K562 (cell line): Measurements from ENCODE around the gene DIP2C. TPM values are rescaled to one million over a fixed set of nuclear protein-coding genes. Genes with fewer than 3 reads are reported as not detected.

Source experiments
- ATAC-seq: fragments of 200-7000 bp; cut with Tn5 transposase; 3 replicates; pipeline ENCODE4 v1.9.1; 2020; ENCODE audit warnings: moderate library complexity
- BruUV-seq: library from RNA; stranded (reverse); fragments of 400-500 nt; replicated peaks from 2 replicates; lab custom pipeline; 2021; lab: Mats Ljungman, UMichigan
- CTCF ChIA-PET: fragments of 300-600 bp; formaldehyde crosslinking; extraction: SDS; loops from one replicate; lab custom pipeline; 2021; ENCODE audit warnings: low intra/inter-chr PET ratio; lab: Yijun Ruan, JAX
- POLR2A ChIA-PET: fragments of 300-600, 350-650 bp; sonication (Branson Sonifier 250); formaldehyde crosslinking; extraction: SDS; loops from one replicate; lab custom pipeline; 2021; ENCODE audit warnings: antibody characterized with exemption, inconsistent platforms; lab: Yijun Ruan, JAX
- DNase-seq, 4 experiments: peaks; one replicate each; pipeline versions ENCODE4 v3.0.0 to v3.0.0-alpha.2; 2011 to 2018; ENCODE audit warnings: low spot score in 3 of 4, mixed read lengths in 3 of 4; ENCODE audit errors: extremely low read depth in 1 of 4
- FAIRE-seq: peaks from 2 replicates; lab custom pipeline; 2011; peaks lifted over from hg19 to GRCh38; lab: Jason Lieb, UNC
- H2AFZ ChIP-seq: 2 replicates; pipeline ENCODE4 v1.6.0; 2011; ENCODE audit warnings: low read depth, low read length, control low read depth, inconsistent platforms
- H3K27ac ChIP-seq: fragments of 200-600 bp; 3 replicates; pipeline ENCODE4 v1.8.0; 2011; ENCODE audit warnings: low read depth, mild to moderate bottlenecking, control low read depth, inconsistent platforms, low read length, moderate library complexity, mixed read lengths; ENCODE audit errors: extremely low read depth
- H3K27me3 ChIP-seq, 2 experiments: fragments of 300-600 bp in 1 of 2; 2 replicates in 1 of 2; 3 replicates in 1 of 2; pipeline versions ENCODE4 v1.6.0 to v1.8.0; 2011; ENCODE audit warnings: inconsistent platforms in 2 of 2, low read length in 2 of 2, mild to moderate bottlenecking in 1 of 2, mixed read lengths in 1 of 2, moderate library complexity in 1 of 2; ENCODE audit not compliant: control insufficient read depth in 2 of 2, insufficient read depth in 2 of 2
- H3K36me3 ChIP-seq: fragments of 300-600 bp; 3 replicates; pipeline ENCODE4 v1.8.0; 2011; ENCODE audit warnings: mild to moderate bottlenecking, low read length, inconsistent platforms; ENCODE audit not compliant: control insufficient read depth, insufficient read depth
- H3K4me1 ChIP-seq, 2 experiments: fragments of 200-600 bp in 1 of 2; replicated peaks in 1 of 2; 2 replicates in 1 of 2; 3 replicates in 1 of 2; pipeline versions ENCODE4 v1.5.1 to v1.8.0; 2011; ENCODE audit warnings: inconsistent platforms in 2 of 2, low read length in 2 of 2, mild to moderate bottlenecking in 1 of 2, mixed read lengths in 1 of 2, moderate library complexity in 1 of 2; ENCODE audit not compliant: control insufficient read depth in 2 of 2, insufficient read depth in 2 of 2
- H3K4me2 ChIP-seq: 2 replicates; pipeline ENCODE4 v1.6.1; 2011; ENCODE audit warnings: low read length, control low read depth, inconsistent platforms, mixed read lengths; ENCODE audit not compliant: insufficient read depth
- H3K4me3 ChIP-seq: fragments of 200-600 bp; sonication (generic), shearing (Covaris generic); 2 replicates; pipeline ENCODE4 v1.5.1; 2016; ENCODE audit warnings: control low read depth, inconsistent platforms
- H3K79me2 ChIP-seq: fragments of 200-600 bp; 3 replicates; pipeline ENCODE4 v1.8.0; 2011; ENCODE audit warnings: low read length, inconsistent platforms; ENCODE audit not compliant: control insufficient read depth, insufficient read depth
- H3K9ac ChIP-seq, 2 experiments: 2 replicates each; pipeline versions ENCODE4 v1.6.0 to v1.6.1; 2011; ENCODE audit warnings: low read depth in 2 of 2, low read length in 2 of 2, control low read depth in 1 of 2, inconsistent platforms in 1 of 2, mild to moderate bottlenecking in 1 of 2, mixed read lengths in 1 of 2; ENCODE audit not compliant: insufficient read depth in 1 of 2
- H3K9me1 ChIP-seq: one replicate; pipeline ENCODE4 v1.6.0; 2011; ENCODE audit warnings: inconsistent platforms, mild to moderate bottlenecking, low read length, moderate library complexity; ENCODE audit not compliant: control insufficient read depth, insufficient read depth
- H3K9me3 ChIP-seq: replicated peaks from 2 replicates; pipeline ENCODE4 v1.5.1; 2011; ENCODE audit warnings: low read depth, low read length, inconsistent platforms; ENCODE audit not compliant: control insufficient read depth, insufficient read depth
- H4K20me1 ChIP-seq: replicated peaks from 2 replicates; pipeline ENCODE4 v1.6.1; 2011; ENCODE audit warnings: low read length, inconsistent platforms, mixed read lengths; ENCODE audit not compliant: control insufficient read depth, insufficient read depth
- EGR1 ChIP-seq: fragments of 450-650 bp; conservative IDR thresholded peaks from 2 replicates; pipeline ENCODE4 v1.6.1; 2017; ENCODE audit warnings: mild to moderate bottlenecking
- GATA2 ChIP-seq: sonication (generic); formaldehyde crosslinking; IDR thresholded peaks from 2 replicates; pipeline ENCODE4 v1.4.0; 2020; ENCODE audit warnings: mild to moderate bottlenecking, missing genetic modification reagents
- RAD51 ChIP-seq: fragments of 450-650 bp; IDR thresholded peaks from 2 replicates; pipeline ENCODE4 v1.7.1; 2016; ENCODE audit warnings: low read depth, mild to moderate bottlenecking, borderline replicate concordance
- WGBS: fragments of 100-300 bp; shearing (Covaris generic); methylation state at CpG from one replicate; pipeline ENCODE4 v1.1.6; 2016; ENCODE audit warnings: low coverage, mixed read lengths; ENCODE audit not compliant: insufficient coverage; ENCODE audit errors: missing lambda C conversion rate; 5-methylcytosine and 5-hydroxymethylcytosine counted together
- in situ Hi-C: fragments of 300-500 bp; cut with MboI; formaldehyde crosslinking; loops from 4 replicates; pipeline ENCODE4 v1.15.0; 2018; ENCODE audit warnings: inconsistent platforms, mixed read lengths
- intact Hi-C: fragments of 100-400 bp; cut with micrococcal nuclease; formaldehyde crosslinking; loops from 2 replicates; pipeline ENCODE4 v1.14.2; 2022
- polyA plus RNA-seq, 8 experiments: library from polyadenylated mRNA; depleted of rRNA in 4 of 8; stranded (reverse) in 5 of 8; unstranded in 3 of 8; fragments of >200 nt; fragmentation: Nextera tagmentation in 2 of 8; fragmentation: Illumina TruSeq in 1 of 8; extraction: Ambion mirVana in 2 of 8; extraction: Trizol in 1 of 8; gene quantifications; 2 replicates each; pipeline versions ENCODE4 v1.2.1 to v1.2.3, GENCODE V29; 2011 to 2014; ENCODE audit warnings: inconsistent platforms in 1 of 8, missing spikeins in 1 of 8
- total RNA-seq, 7 experiments: library from RNA; depleted of rRNA in 6 of 7; stranded (reverse); fragments of >200 nt in 6 of 7; fragmentation: Illumina TruSeq in 2 of 7; extraction: Trizol in 2 of 7; gene quantifications; 2 replicates each; pipeline versions ENCODE4 v1.2.1 to v1.2.3, GENCODE V29; 2011 to 2021; ENCODE audit warnings: low replicate concordance in 1 of 7
- TF ChIP-seq, protein P1 (sequence below): fragments of 450-650 bp; formaldehyde crosslinking; IDR thresholded peaks from 2 replicates; pipeline ENCODE4 v1.4.0; 2020; ENCODE audit warnings: mild to moderate bottlenecking, mixed read lengths

DIP2C gene
- total and polyA plus RNA-seq, 9 of the 15 experiments (the other 6 are each of a cell fraction or from before 2014, with no cell fraction given) = 0.01 TPM; not detected in 8

DNA sequence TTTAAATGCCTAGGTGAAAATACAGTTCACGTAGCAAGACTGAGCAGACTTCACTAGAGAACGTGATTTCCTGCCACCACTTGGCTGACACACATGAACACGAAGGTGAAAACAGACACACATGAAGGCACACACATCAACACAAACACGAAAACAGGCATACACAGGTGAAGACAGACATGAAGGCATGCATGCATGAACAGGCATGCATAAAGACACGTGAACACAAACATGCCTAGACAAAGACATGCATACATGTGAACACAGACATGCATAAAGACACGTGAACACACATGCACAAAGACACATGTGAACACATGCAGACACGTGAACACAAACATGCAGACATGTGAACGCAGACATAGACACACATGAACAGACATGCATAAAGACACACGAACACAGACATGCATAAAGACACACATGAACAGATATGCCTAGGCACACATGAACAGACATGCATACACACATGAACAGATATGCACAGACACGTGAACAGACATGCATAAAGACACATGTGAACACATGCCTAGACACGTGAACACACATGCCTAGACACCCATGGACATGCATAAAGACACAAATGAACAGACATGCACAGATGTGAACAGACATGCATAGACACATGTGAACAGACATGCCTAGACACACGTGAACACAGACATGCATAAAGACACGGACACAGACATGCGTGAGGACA lies 311.1 kb downstream of the DIP2C start:
- Histone ChIP-seq H4K20me1 (no peaks in the 10 kb centered on the region), H3K9me3 (no peaks in the 10 kb centered on the region; the same call in 1 of the 2 replicates), H3K9ac (no peak overlapping the region), H3K79me2 (no peaks in the 10 kb centered on the region), H3K27ac (no peak overlapping the region), H3K36me3 (no peaks in the 10 kb centered on the region), H3K27me3 (peaks cover 36 to 52% of the 10 kb centered on the region in 2 experiments), H3K4me2 (no peak overlapping the region), H3K4me3 (no peak overlapping the region), H3K4me1 (0 out of 5 replicates have a peak, but pooled peaks cover 0 to 2% of the 10 kb centered on the region in 2 experiments), H3K9me1 (no peaks in the 10 kb centered on the region), H2AFZ (no peak overlapping the region)
- no peak for FAIRE-seq
- intact Hi-C loops = no loop called here
- no TSS peak for BruUV-seq
- no peak for DNase-seq
- no peak for TF ChIP-seq GATA2 (CRISPR knock-in tag)
- ATAC-seq = no peak
- in situ Hi-C loops = no loop called here
- 0% methylated on average over 14 of the region's 14 CpGs for WGBS
- POLR2A ChIA-PET = no interaction called here
- CTCF ChIA-PET = no interaction called here

DNA sequence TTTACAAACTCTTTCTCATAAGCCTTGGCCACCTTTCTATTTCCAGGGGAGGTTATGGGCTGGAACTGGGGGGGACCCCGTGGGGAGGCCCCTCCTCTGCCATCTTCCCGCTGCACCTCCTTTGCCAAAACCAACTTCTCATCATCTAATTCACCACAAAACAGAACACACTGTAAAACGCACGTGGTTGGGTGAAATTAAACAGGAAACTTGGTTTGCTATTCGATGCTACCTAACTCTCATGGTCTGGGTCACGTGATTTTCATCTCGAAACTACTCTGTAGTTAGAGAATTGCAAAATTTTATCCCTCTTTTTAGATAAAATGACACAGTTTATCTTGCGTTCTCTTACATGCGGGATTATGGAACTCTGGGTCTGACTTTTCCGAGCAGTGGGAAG lies 312.2 kb downstream of the DIP2C start:
- WGBS = under 1% methylated on average over 10 of the region's 10 CpGs
- intact Hi-C loops = no loop called here
- Histone ChIP-seq H3K4me3 (no peak overlapping the region), H3K36me3 (no peaks in the 10 kb centered on the region), H3K4me2 (no peak overlapping the region), H3K4me1 (0 out of 5 replicates have a peak, but pooled peaks cover 0 to 2% of the 10 kb centered on the region in 2 experiments), H4K20me1 (no peaks in the 10 kb centered on the region), H3K9me1 (no peaks in the 10 kb centered on the region)
- no TSS peak for BruUV-seq
- POLR2A ChIA-PET = no interaction called here
- in situ Hi-C loops = no loop called here
- peak; percentile 47; the same call in 1 of the 2 replicates for TF ChIP-seq RAD51
- TF ChIP-seq, protein P1, sequence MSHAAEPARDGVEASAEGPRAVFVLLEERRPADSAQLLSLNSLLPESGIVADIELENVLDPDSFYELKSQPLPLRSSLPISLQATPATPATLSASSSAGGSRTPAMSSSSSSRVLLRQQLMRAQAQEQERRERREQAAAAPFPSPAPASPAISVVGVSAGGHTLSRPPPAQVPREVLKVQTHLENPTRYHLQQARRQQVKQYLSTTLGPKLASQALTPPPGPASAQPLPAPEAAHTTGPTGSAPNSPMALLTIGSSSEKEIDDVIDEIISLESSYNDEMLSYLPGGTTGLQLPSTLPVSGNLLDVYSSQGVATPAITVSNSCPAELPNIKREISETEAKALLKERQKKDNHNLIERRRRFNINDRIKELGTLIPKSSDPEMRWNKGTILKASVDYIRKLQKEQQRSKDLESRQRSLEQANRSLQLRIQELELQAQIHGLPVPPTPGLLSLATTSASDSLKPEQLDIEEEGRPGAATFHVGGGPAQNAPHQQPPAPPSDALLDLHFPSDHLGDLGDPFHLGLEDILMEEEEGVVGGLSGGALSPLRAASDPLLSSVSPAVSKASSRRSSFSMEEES = peak; percentile 92
- TF ChIP-seq EGR1 = no peak
- TF ChIP-seq, all 486 proteins: peak for 2
- ATAC-seq (no peak), DNase-seq (no peak), FAIRE-seq (no peak)
- peaks cover 41 to 57% of the 10 kb centered on the region in 2 experiments for H3K27me3 ChIP-seq
- H3K79me2 ChIP-seq = no peaks in the 10 kb centered on the region
- no peak overlapping the region for H2AFZ ChIP-seq
- no peaks in the 10 kb centered on the region; the same call in 1 of the 2 replicates for H3K9me3 ChIP-seq
- CTCF ChIA-PET = no interaction called here
- no peak overlapping the region for H3K9ac ChIP-seq
- H3K27ac ChIP-seq = no peak overlapping the region
